SK-N-SH (cell line): ENCODE results near the gene DMRTA2.

Experiments used
- EP300 ChIP-seq, 2 experiments: IDR thresholded peaks; 2 replicates each; pipeline versions ENCODE4 v1.4.0 to v1.6.1; 2012; ENCODE audit warnings: borderline replicate concordance in 1 of 2, low read depth in 1 of 2, low read length in 1 of 2
- FOXM1 ChIP-seq: IDR thresholded peaks from 2 replicates; pipeline ENCODE4 v1.4.0; 2012; ENCODE audit warnings: low read depth, mild to moderate bottlenecking
- MEF2A ChIP-seq: IDR thresholded peaks from 2 replicates; pipeline ENCODE4 v1.4.0; 2012; ENCODE audit warnings: low read depth, borderline replicate concordance
- RAD21 ChIP-seq: IDR thresholded peaks from 2 replicates; pipeline ENCODE4 v1.6.1; 2012; ENCODE audit warnings: mild to moderate bottlenecking, low read length
- RCOR1 ChIP-seq: fragments of 150-350 bp; IDR thresholded peaks from 2 replicates; pipeline ENCODE4 v1.6.1; 2017; ENCODE audit warnings: antibody characterized with exemption, low read length
- TF ChIP-seq, protein P1 (sequence below): fragments of 200-600 bp; sonication (generic); IDR thresholded peaks from 2 replicates; pipeline ENCODE4 v1.6.1; 2017; ENCODE audit warnings: antibody characterized with exemption, mild to moderate bottlenecking, moderate library complexity

DNA sequence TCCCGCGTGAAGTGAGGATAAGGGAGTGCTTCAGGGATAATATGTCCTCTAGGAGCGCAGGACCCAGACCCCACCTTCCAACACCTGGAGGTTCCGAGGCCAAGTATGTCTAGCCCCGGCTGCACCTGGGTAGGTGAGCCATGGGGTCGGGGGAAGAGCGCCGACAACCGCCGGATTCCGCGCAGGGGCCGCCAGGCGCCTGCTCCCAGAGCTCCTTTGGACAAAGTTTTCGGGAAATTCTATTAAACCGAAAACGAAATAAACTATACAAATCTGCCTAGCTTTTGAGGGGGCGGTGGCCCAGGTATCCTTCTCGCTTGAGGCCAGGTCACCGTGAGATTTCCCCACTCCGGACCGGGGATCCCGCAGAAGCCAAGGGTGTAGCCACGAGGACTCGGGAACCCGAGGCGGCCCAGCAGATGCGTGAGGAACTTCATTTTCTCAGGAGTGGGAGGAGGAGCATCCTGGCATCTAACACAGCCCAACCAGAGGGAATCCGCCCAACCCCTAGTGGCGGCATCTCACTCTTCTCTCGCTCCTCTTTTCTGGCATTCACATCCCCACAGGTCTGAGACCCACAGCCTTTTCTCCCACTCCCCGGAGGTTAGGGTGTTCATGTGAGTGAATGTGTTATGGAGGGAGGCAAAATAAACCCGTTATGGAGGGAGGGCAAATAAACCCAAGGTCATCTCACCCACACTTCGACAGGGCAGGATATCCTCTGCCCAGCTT, 2.3 kb upstream of the DMRTA2 start:
- TF ChIP-seq MEF2A (no peak), FOXM1 (no peak), RCOR1 (no peak), EP300 (IDR thresholded peaks at IDR 0.05; ENCODE audit: borderline replicate concordance in 1 of 2, low read depth in 1 of 2, low read length in 1 of 2) (no peak), RAD21 (no peak)
- TF ChIP-seq, protein P1, sequence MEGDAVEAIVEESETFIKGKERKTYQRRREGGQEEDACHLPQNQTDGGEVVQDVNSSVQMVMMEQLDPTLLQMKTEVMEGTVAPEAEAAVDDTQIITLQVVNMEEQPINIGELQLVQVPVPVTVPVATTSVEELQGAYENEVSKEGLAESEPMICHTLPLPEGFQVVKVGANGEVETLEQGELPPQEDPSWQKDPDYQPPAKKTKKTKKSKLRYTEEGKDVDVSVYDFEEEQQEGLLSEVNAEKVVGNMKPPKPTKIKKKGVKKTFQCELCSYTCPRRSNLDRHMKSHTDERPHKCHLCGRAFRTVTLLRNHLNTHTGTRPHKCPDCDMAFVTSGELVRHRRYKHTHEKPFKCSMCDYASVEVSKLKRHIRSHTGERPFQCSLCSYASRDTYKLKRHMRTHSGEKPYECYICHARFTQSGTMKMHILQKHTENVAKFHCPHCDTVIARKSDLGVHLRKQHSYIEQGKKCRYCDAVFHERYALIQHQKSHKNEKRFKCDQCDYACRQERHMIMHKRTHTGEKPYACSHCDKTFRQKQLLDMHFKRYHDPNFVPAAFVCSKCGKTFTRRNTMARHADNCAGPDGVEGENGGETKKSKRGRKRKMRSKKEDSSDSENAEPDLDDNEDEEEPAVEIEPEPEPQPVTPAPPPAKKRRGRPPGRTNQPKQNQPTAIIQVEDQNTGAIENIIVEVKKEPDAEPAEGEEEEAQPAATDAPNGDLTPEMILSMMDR: peak; percentile 31; the same call in 1 of the 2 replicates
